NCI-H1048 (cell line): Measurements from ENCODE around the gene CGRRF1.

ENCODE experiments used
- DNase-seq: peaks from one replicate; lab custom pipeline; 2025; lab: John Stamatoyannopoulos, UW

Gene CGRRF1

DNA sequence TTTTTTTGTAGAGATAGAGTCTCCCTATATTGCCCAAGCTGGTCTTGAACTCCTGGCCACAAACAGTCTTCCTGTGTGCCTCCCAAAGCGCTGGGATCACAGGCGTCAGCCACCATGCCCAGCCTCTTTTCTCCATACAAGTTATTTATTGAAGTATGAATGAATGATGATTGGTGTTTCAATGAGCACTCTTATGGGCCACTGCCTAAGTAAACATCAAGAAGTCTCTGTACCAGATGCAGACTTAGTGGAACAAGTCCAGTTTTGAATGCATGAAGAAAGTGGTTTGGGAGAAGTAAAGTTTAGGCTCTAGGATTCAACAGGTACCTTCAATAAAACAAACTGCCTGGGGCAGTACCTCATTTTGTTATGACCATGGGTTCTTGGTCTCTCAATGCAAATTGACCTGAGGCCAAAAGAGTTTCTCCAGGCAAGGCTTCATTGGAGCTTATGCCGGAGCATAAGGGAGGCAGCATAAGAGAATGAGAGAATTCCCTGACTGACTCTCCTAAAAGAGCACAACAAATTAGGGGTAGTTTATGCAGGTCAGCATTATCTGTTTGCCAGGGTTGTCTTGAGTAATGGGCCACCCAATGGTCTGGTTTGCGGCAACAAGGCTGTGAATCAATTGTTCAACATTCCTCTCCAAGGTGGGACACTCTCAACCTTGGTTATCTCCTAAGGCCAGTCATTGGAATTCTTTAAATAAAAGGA lies 19.8 kb upstream of the CGRRF1 start:
- DNase-seq: no peak

DNA sequence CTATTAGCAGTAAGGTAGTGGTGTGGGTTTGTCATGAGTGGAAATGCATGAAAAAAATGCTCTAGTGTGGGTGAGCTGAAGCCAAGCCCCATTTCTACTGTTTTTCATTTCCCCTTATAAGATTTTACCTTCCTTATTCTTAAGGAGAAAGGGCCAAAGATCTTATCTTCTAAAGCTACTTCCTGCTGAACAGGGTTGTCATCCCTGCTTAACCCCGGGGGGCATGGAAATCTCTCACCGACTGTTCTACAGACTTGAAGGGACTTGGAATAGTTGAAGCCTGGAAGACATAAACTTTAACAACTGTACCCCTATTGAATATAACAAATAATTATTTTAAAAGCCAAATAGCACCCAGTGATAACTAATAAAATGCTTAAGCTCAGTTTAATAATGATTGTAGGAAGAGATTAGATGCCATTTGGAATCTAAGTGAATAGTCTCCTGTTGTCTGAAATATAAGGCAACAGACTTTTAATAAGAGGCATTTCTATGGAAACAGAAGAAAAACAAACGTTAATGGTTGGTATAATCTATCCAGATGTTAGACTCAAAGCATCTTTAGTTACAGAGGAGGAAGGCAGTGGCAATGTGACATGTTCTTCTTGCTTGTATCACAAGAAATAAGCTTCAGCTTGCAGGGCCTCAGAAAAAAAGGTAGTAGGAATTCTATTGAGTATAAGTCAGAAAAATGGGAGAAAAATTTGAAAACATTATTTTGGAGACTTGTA lies 19.1 kb upstream of the CGRRF1 start:
- no peak for DNase-seq

DNA sequence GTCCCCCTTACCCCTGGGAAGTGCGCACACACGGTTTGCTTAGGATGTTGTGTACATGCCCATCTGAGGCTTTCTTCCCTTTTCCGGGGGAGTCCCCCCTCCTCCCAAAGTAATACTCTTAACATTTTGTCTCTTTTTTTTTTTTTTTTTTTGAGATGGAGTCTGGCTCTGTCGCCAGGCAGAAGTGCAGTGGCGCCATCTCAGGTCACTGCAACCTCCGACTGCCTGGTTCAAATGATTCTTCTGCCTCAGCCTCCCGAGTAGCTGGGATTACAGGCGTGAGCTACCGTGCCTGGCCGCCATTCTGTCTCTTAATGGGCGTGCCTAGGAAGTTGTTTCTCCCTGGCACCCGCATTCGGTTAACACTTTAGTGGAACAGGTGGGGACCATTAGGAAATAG lies 16.4 kb upstream of the CGRRF1 start:
- no peak for DNase-seq

DNA sequence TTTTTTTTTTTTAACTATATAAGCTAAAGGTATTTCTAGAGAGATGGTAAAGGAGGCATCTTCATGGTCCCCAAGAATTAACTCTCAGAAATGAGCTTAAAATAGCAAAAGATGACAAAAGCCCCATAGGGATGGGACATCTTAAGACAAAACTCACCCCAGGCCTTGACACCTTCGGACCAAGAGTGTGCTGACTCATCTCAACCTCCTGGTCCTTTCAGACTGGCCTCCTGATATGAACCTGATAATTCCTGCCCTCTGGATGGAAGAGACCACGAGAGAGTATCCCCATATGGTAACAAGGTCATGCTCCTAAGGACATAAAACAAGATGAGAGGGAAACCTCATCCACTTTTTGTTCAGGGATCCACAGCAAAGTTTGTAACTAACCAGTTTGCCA lies 12.5 kb upstream of the CGRRF1 start:
- DNase-seq: no peak

DNA sequence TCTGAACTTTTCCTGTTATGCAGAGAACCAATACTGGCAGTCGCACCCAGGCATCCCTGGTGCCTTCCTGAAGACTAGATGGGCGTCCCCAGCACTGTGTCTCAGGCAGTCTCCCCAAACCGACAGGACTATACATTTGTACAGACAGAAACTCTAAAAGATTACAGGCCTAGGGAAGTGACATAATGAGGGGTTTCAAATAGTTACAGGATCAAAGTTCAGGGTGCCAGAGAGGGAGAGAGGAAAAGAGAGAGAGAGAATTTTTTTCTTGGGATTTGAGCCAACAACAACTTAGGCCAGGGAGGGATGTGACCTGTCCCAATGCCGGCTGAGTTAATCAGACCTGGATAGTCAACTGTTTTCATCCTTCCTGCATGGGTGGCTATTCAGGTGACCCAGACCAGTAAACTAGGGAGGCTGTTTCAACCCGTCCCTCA lies 11.6 kb upstream of the CGRRF1 start:
- DNase-seq: no peak

DNA sequence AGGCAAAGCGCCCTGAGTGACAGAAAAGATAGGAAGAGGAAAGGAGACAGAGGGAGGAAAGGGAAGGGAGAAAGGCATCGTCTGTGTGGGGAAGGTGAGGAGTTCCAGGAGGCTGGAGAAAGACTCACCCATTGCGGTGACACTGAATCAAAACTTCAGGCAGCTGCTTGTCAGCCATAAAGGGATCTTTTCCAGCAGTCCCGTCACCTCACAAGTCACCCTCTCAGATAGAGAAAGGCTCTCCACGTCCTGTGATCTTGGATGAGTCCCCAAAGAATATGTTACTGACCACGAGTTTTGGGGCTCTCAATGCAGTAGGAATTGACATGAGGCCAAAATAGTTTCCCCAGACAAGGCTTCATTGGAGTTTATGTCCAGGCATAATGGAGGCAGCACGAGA lies 11.1 kb upstream of the CGRRF1 start:
- no peak for DNase-seq

DNA sequence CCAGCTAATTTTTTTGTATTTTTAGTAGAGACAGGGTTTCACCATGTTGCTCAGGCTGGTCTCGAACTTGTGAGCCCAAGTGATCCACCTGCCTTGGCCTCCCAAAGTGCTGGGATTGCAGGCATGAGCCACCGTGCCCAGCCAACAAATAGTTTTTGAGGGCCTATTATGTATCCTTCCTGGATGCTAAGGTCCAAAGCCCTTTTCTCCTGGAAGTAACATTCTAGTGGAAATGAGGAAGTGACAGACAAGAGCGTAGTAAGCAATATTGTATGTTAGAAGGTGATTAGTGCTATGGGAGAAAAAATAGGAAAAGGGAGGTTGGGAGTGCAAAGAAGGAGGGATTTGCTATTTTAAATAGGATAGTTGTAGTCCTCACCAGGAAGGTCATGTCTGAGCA lies 9.0 kb upstream of the CGRRF1 start:
- DNase-seq: no peak

DNA sequence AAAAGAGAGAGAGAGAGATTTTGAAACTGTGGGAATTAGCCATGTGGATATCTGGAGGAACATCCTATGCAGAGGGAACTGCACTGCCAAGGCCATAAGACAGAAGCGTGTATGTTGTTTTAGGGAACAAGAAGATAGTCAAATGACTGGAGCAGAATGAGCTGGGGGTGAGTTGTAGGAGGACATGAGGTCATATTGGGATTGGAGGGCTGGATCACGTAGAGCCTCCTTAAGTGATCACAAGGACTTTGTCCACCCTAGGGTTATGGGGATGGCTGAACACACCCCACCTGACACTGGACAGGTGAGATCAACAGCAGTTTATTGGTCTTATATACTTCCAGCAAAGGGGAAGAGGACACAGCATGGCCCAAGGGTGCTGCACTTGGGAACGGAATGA lies 8.2 kb upstream of the CGRRF1 start:
- DNase-seq: no peak

DNA sequence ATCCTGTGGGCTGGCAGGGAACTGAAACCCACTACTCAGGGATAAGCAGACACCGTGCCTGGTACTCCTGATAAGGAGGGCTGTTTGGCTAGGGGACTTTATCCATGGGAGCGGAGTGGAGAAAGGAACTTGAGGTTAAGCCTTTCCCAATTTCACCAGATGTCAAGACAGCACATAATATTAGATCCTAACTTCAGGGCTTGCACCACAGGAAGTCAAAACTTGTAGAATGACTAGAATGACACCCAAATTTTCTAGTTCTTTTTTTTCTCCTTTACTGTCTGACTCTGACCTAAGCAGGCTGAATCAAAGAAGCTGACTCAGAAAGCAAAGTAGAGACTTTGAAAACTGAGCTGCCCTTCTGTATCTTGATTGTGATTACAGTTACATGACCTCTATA lies 7.1 kb upstream of the CGRRF1 start:
- no peak for DNase-seq

DNA sequence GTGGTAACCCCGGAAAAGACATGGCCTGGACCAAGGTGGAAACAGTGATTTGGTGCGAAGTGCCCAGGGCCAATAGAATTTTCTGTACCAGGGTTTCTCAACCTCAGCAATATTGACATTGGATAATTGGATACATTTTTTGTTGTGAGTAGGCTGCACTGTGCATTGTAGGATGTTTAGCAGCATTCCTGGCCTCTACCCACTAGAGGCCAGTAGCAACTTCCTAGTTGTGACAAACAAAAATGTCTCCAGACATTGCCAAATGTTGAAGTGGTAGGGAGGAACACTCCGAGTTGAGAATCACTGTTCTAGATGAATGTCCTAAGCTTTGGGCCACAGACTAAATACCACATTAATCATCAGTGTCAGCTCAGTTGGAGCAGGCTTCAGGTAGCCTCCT lies 6.2 kb upstream of the CGRRF1 start:
- no peak for DNase-seq

DNA sequence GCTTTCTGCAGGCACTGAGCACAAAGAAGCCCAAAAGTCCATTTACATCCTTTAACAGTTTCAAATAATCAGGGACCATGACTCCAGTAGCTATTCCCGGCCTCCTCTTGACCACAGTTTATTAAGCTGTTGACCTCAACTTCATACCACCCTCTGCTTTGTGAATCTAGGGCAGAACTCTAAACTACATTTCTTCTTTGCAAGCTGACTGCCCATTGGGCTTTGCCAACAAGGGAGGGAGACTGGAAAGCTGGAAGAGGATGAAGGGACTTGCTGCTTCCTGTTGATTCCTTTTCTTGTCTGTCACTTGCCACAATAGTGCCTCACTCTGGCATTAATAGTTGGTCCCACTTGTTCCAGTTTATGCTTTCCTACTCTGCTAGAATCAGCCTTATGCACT lies 2.7 kb downstream of the CGRRF1 start:
- DNase-seq: no peak

DNA sequence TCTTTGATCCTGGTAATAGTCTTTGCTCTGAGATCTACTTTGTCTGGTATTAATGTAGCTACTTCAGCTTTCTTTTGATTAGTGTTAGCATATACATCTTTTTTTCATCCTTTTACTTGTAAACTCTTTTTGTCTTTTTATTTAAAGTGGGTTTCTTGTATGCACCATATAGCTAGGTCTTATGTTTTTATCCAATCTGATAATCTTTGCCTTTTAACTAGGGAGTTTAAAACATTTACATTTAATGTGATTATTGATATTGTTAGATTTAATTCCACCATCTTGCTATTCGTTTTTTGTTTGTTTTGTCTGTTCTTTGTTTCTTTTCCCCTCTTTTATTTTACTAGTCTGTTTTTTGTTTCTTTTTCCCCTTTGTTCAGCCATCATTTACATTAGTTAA lies 6.0 kb downstream of the CGRRF1 start:
- no peak for DNase-seq

DNA sequence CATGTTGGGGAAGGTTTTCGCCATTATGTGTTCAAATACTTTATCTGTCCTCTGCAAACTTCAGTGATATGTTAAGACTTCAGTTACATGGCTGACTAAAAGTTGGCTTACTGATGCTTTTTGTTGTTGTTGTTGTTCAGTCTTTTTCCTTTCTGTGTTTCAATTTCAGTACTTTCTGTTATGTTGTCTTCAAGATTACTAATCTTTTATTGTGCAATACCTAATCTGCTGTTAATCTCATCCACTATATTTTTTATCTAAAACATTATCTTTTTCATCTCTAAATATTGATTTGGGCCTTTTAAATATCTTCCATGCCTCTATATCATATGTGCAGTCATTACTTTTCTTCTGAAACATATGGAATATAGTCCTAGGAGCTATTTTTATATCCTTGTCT lies 7.0 kb downstream of the CGRRF1 start:
- DNase-seq: no peak

DNA sequence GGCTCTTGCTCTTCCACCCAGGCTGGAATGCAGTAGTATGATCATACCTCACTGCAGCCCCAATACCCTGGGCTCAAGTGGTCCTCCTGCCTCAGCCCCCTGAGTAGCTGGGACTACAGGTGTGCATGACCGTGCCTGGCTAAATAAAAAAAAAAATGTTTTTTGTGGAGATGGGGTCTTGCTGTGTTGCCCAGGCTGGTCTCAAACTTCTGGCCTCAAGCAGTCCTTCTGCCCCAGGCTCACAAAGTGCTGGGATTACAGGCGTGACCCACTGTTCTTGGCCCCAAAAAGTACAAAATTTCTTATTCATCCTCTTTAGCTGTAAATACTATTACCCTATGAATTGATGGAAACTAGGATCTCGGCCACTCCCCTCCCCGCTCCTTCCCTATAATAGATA lies 14.7 kb downstream of the CGRRF1 start:
- no peak for DNase-seq

DNA sequence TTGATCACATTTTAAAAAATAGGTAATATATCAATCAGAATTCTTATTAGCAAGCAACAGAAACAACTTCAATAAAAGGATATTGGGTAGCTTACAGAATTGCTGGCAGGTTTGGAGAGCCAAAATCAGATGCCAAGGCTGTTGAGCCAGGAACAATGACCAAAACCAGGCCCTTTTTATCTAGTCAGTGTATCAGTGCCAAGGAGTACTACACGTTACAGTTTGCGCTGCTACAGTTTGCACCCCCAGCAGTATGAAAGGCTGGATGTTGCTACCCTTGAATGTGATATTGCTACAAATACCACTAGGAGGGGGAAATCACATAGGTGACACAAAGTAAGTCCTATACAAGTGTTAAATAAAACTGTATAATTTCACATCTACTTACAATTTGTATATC lies 19.3 kb downstream of the CGRRF1 start:
- no peak for DNase-seq

DNA sequence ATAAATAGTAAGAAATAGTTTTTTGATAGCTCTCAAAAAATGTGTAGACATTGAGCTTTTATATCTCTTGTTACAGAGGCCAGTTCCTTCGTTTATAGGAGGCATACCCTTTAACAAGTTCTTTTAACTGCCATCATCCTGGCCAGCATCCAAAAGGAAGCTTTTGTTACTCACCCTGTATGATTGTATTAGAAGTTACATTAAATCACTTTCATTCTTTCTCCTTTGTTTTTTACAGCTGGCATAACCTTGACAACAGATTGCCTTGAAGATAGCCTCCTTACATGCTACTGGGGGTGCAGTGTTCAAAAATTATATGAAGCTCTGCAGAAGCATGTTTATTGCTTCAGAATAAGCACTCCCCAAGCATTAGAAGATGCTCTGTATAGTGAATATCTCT lies 20.1 kb downstream of the CGRRF1 start:
- DNase-seq: no peak

DNA sequence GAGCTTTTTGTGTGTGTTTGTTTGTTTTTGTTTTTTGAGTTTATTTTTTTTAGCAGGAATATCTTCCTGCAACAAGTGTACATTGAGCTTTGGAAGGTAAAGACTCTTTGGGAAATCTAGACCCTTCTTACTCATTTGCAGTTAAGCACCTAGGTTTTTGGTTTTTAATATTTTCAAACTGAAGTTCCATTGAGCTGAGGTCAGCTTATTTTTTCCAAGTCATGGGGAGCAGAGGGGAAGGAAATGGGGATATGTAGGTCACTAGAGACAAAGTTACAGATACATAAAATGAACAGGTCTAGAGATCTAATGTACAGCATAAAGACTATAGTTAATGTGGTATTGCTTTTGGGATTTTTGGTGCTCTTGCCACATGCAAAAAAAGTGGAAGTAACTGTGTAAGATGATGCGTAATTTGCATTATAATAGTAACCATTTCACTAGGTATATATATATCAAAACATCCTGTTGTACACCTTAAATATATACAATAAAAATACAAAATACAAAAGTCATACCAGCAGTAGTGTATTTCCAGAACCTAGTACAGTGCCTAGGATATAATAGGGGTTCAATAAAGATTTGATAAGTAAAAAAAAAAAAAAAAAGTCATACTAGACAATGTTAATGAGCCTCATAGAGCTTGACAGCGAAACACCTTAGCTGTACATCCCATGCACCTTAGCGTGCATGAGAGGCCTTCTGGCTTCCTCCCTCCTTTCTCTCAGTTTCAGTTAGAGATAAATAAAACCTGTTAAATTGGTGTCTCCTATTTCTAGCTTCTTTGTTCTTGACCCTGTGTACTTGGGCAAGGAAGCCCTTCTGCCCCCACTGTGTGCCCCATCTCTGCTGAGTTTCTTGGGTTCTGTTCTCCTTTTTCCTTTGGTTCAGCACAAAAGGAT lies 22.7 kb downstream of the CGRRF1 start:
- no peak for DNase-seq

DNA sequence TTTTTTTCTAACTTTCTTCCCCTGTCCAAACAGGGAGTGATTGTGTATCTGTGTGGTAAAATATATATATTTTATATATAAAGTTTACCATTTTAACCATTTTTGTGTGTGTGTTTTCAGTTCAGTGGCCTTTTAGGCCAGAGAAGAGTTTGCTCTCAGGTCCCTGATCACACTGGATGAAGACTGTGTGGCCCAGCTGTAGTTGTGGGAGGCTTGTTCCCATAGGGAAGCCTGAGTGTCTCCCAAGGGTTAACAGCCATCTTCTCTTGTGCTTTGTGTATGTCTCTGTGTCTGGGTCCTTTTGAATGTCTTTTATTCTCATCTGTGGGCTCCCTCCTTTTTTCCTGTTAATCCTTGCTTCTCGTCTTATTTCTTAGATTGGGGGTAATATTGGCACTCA lies 23.4 kb downstream of the CGRRF1 start:
- no peak for DNase-seq

DNA sequence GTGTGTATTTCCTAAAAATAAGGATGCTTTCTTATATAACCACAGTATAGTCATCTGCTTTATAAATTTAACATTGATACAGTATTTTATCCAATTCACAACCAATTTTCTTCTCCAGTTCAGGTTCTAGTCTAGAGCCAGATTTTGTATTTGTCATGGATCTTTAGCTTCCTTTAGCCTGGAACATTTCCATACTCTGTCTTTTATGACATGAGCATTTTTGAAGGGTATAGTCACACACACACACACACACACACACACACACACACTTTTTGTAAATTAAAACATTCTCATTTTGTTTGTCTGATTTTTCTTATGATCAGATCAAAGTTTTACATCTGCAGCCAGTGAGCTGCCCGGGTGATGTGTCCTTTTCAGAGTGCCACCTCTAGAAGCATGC lies 25.4 kb downstream of the CGRRF1 start:
- no peak for DNase-seq

DNA sequence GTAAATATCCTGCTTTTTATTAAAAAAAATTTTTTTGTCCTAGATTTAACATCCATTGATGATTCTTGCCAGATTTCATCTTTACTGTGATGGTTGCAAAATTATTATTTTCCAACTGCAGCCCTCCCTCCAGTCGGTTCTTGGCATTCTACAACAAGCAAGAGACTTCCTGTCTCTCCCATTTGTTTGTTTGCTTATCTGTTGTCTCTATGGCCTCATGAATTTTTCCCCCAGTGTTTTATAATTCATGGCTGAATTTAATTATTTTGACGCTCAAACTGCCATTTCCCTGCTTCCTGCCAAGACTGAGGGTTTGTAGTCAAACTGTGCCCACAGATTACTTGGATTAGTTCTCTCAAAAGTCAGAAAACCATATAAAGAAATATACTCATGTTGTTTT lies 25.9 kb downstream of the CGRRF1 start:
- no peak for DNase-seq

DNA sequence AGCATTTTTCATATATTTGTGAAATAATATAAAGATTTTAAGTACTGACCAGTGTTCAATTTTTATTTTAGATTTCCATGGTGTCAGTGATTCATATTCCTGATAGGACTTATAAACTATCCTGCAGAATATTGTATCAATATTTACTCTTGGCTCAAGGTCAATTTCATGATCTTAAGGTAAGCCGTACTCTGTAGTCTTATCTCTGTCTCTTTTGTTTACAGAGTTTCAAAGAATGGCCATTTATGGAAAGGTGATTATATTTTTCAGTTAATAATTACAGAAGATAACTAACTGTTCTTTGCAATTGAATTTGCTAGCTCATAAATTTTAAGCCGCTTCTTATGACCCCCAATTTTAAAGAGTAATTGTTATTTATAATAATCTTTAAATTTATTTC lies 27.9 kb downstream of the CGRRF1 start:
- DNase-seq: no peak

DNA sequence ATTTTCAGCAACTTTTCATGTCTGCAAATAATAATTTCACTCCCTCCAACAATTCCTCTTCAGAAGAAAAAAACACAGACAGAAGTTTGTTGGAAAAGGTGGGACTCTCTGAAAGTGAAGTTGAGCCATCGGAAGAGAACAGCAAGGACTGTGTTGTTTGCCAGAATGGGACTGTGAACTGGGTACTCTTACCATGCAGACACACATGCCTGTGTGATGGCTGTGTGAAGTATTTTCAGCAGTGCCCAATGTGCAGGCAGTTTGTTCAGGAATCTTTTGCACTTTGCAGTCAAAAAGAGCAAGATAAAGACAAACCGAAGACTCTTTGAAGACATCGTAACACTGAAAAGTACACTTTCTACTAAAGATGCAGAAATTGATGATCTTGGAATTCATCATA lies 28.3 kb downstream of the CGRRF1 start:
- DNase-seq: no peak

DNA sequence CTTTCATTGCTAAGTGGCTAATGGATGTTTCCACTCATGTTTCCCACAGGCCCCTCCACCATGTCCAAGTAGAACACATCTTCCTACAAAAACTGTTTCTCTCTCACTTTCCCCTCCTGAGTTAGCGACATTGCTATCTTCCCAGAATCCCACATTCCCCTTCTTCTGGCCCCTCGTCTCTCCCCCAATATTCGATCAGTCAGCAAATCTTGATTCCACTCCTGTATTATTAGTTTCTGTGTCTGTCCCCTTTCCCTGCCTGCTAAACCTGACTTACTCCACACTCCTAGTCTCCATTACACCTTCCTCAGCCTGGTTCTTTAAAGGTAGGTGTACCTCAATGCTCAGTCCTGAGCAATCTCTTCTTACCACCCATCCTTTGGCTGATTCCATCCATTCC lies 37.9 kb downstream of the CGRRF1 start:
- DNase-seq: no peak
